Measurements from ENCODE around the gene PKD2L2. TPM values are rescaled to one million over a fixed set of nuclear protein-coding genes. Genes with fewer than 3 reads are reported as not detected.

Gene PKD2L2
- polyA plus RNA-seq, 1 donor from 2014 or later = not detected

DNA sequence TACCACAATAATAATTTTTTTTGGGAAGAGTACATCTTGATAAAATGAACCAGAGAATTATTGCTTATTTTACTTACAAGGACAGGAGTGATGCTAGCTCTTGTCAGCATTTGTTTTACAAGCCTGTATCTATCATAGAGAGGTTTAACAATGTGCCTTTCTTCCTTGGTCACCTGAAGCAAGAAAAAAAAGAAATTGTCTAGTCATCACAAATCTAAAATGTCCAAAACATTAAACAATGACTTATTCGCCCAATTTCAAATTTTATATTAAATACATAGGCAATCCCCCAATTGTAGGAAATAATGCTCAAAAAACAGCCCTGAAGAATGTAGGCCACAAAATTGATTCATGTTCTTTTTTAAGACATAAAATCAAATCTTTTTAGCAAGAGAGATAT lies 56.6 kb downstream of the PKD2L2 start:
- H4K20me1 ChIP-seq (ENCODE audit: insufficient read depth) = no peaks in the 10 kb centered on the region
- no peak for TF ChIP-seq POLR2AphosphoS5 (IDR thresholded peaks at IDR 0.05)
- TF ChIP-seq MXI1 (conservative IDR thresholded peaks at IDR 0.05; ENCODE audit: poor library complexity, severe bottlenecking) = no peak
- no peak for TF ChIP-seq TAF1 (IDR thresholded peaks at IDR 0.05; ENCODE audit: low read depth)
- H3K9me2 ChIP-seq (ENCODE audit: insufficient read depth, low read length) = no peaks in the 10 kb centered on the region
- no peak overlapping the region for H2AFZ ChIP-seq (ENCODE audit: low read depth, low read length)
- peaks cover 14% of the 10 kb centered on the region for H3K36me3 ChIP-seq (ENCODE audit: insufficient read depth, low read length)
- no peak overlapping the region for H3K4me2 ChIP-seq (ENCODE audit: low read length)
- no peak overlapping the region for H3K27ac ChIP-seq (ENCODE audit: low read length)
- H3K79me2 ChIP-seq (replicated peaks; ENCODE audit: insufficient read depth, low read length) = no peaks in the 10 kb centered on the region
- no peak overlapping the region for H3K9ac ChIP-seq (ENCODE audit: low read length)
- no peaks in the 10 kb centered on the region for H3K27me3 ChIP-seq (ENCODE audit: insufficient read depth, low read depth, low read length)
- no peaks in the 10 kb centered on the region for H3K9me3 ChIP-seq (ENCODE audit: low read length)
- no peaks in the 10 kb centered on the region for H3F3A ChIP-seq (ENCODE audit: insufficient read depth, low read length, poor library complexity, severe bottlenecking)
- no peak overlapping the region for H3K4me3 ChIP-seq (ENCODE audit: low read length)

DNA sequence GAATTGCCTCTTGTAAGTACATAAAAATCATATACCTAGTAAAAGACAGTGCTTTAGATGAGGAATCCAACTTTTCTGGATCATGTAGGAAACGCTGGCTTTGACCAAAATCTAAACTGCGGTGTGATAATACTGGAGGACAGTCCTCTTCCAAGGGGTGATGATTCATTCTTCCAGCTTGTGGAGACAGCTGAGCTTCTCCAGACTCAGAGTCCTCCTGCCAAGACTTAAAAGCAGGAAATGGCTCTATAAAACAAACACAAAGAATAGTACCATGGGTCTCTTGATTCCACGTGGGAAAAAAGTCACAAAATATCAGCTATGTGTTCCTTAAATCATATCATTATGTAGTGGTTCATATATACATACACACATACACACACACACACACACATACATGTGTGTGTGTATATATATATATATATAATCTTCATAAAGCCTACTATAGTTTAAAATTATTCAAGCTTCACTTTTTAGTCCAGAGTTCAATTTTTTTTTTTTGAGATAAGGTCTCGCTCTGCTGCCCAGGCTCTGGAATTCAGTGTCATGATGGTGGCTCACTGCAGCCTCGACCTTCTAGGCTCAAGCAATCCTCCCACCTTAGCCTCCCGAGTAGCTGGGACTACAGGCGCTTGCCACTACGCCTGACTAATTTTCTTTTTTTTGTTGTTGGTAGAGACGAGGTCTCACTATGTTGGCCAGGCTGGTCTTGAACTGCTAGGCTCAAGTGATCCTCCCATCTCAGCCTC lies 65.0 kb downstream of the PKD2L2 start:
- Histone ChIP-seq H3K27ac (ENCODE audit: low read length) (no peak overlapping the region), H4K20me1 (ENCODE audit: insufficient read depth) (no peaks in the 10 kb centered on the region), H3K27me3 (ENCODE audit: insufficient read depth, low read depth, low read length) (no peaks in the 10 kb centered on the region), H3K4me2 (ENCODE audit: low read length) (no peak overlapping the region), H3K79me2 (replicated peaks; ENCODE audit: insufficient read depth, low read length) (no peaks in the 10 kb centered on the region), H3K4me3 (ENCODE audit: low read length) (no peak overlapping the region), H3K9me2 (ENCODE audit: insufficient read depth, low read length) (no peaks in the 10 kb centered on the region), H3K9ac (ENCODE audit: low read length) (no peak overlapping the region), H3K9me3 (ENCODE audit: low read length) (no peaks in the 10 kb centered on the region), H2AFZ (ENCODE audit: low read depth, low read length) (no peak overlapping the region), H3K36me3 (ENCODE audit: insufficient read depth, low read length) (no peaks in the 10 kb centered on the region), H3F3A (ENCODE audit: insufficient read depth, low read length, poor library complexity, severe bottlenecking) (no peaks in the 10 kb centered on the region)
- TF ChIP-seq SMC3 (conservative IDR thresholded peaks at IDR 0.05; ENCODE audit: poor library complexity) (no peak), EZH2 (IDR thresholded peaks at IDR 0.05; ENCODE audit: borderline replicate concordance, insufficient read depth, low read length, poor library complexity, severe bottlenecking) (no peak), EP300 (conservative IDR thresholded peaks at IDR 0.05; ENCODE audit: poor library complexity, severe bottlenecking) (no peak), MXI1 (conservative IDR thresholded peaks at IDR 0.05; ENCODE audit: poor library complexity, severe bottlenecking) (no peak), POLR2AphosphoS5 (IDR thresholded peaks at IDR 0.05) (no peak), TAF1 (IDR thresholded peaks at IDR 0.05; ENCODE audit: low read depth) (no peak), RAD21 (conservative IDR thresholded peaks at IDR 0.05) (no peak)
- TF ChIP-seq, protein P1, sequence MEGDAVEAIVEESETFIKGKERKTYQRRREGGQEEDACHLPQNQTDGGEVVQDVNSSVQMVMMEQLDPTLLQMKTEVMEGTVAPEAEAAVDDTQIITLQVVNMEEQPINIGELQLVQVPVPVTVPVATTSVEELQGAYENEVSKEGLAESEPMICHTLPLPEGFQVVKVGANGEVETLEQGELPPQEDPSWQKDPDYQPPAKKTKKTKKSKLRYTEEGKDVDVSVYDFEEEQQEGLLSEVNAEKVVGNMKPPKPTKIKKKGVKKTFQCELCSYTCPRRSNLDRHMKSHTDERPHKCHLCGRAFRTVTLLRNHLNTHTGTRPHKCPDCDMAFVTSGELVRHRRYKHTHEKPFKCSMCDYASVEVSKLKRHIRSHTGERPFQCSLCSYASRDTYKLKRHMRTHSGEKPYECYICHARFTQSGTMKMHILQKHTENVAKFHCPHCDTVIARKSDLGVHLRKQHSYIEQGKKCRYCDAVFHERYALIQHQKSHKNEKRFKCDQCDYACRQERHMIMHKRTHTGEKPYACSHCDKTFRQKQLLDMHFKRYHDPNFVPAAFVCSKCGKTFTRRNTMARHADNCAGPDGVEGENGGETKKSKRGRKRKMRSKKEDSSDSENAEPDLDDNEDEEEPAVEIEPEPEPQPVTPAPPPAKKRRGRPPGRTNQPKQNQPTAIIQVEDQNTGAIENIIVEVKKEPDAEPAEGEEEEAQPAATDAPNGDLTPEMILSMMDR (IDR thresholded peaks at IDR 0.05; ENCODE audit: poor library complexity, severe bottlenecking) = no peak
- TF ChIP-seq, protein P2, sequence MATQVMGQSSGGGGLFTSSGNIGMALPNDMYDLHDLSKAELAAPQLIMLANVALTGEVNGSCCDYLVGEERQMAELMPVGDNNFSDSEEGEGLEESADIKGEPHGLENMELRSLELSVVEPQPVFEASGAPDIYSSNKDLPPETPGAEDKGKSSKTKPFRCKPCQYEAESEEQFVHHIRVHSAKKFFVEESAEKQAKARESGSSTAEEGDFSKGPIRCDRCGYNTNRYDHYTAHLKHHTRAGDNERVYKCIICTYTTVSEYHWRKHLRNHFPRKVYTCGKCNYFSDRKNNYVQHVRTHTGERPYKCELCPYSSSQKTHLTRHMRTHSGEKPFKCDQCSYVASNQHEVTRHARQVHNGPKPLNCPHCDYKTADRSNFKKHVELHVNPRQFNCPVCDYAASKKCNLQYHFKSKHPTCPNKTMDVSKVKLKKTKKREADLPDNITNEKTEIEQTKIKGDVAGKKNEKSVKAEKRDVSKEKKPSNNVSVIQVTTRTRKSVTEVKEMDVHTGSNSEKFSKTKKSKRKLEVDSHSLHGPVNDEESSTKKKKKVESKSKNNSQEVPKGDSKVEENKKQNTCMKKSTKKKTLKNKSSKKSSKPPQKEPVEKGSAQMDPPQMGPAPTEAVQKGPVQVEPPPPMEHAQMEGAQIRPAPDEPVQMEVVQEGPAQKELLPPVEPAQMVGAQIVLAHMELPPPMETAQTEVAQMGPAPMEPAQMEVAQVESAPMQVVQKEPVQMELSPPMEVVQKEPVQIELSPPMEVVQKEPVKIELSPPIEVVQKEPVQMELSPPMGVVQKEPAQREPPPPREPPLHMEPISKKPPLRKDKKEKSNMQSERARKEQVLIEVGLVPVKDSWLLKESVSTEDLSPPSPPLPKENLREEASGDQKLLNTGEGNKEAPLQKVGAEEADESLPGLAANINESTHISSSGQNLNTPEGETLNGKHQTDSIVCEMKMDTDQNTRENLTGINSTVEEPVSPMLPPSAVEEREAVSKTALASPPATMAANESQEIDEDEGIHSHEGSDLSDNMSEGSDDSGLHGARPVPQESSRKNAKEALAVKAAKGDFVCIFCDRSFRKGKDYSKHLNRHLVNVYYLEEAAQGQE (IDR thresholded peaks at IDR 0.05; ENCODE audit: borderline replicate concordance) = no peak

All from neural cell (in vitro differentiated cells).